GM19239 (cell line): Measurements from ENCODE around the gene SORBS2.

ENCODE experiments used
- DNase-seq: peaks from one replicate; pipeline ENCODE4 v3.0.0; 2011; ENCODE audit warnings: low spot score; ENCODE audit not compliant: insufficient read length
- FAIRE-seq: peaks from 2 replicates; lab custom pipeline; 2011; peaks lifted over from hg19 to GRCh38; lab: Jason Lieb, UNC

SORBS2 gene

GRCh38 chr4:185805262-185805802, 6.7 kb downstream of the SORBS2 start:
- FAIRE-seq (no peak), DNase-seq (no peak)

- DNase-seq: no peak
- FAIRE-seq: no peak
Observed at GRCh38 chr4:185803022-185803421, 9.0 kb downstream of the SORBS2 start.

- DNase-seq (no peak), FAIRE-seq (no peak)
Observed at GRCh38 chr4:185801471-185801870, 10.5 kb downstream of the SORBS2 start.

- FAIRE-seq: no peak
- no peak for DNase-seq
Observed at GRCh38 chr4:185800266-185800945, 11.6 kb downstream of the SORBS2 start.

GRCh38 chr4:185799442-185799841, 12.6 kb downstream of the SORBS2 start:
- FAIRE-seq: no peak
- DNase-seq: no peak

- FAIRE-seq (no peak), DNase-seq (no peak)
Observed at GRCh38 chr4:185797596-185798338, 14.2 kb downstream of the SORBS2 start.

GRCh38 chr4:185797018-185797417, 15.0 kb downstream of the SORBS2 start:
- FAIRE-seq (no peak), DNase-seq (no peak)

- no peak for DNase-seq
Observed at GRCh38 chr4:185796176-185796575, 15.8 kb downstream of the SORBS2 start.

GRCh38 chr4:185794637-185795036, 17.4 kb downstream of the SORBS2 start:
- no peak for DNase-seq
- no peak for FAIRE-seq

More at GRCh38 chr4:185796176-185796575, 15.8 kb downstream of the SORBS2 start:
- no peak for FAIRE-seq

GRCh38 chr4:185793716-185794115, 18.3 kb downstream of the SORBS2 start:
- no peak for FAIRE-seq
- DNase-seq: no peak

GRCh38 chr4:185793116-185793485, 18.9 kb downstream of the SORBS2 start:
- DNase-seq (no peak), FAIRE-seq (no peak)

- no peak for DNase-seq
- no peak for FAIRE-seq
Observed at GRCh38 chr4:185792384-185793115, 19.4 kb downstream of the SORBS2 start.

GRCh38 chr4:185787926-185788679, 23.9 kb downstream of the SORBS2 start:
- DNase-seq (no peak), FAIRE-seq (no peak)

- DNase-seq (no peak), FAIRE-seq (no peak)
Observed at GRCh38 chr4:185786422-185786821, 25.6 kb downstream of the SORBS2 start.

- no peak for FAIRE-seq
Observed at GRCh38 chr4:185783574-185783973, 28.4 kb downstream of the SORBS2 start.

GRCh38 chr4:185782523-185782922, 29.5 kb downstream of the SORBS2 start:
- DNase-seq (no peak), FAIRE-seq (no peak)

More at GRCh38 chr4:185783574-185783973, 28.4 kb downstream of the SORBS2 start:
- no peak for DNase-seq

GRCh38 chr4:185781555-185782215, 30.3 kb downstream of the SORBS2 start:
- DNase-seq (no peak), FAIRE-seq (no peak)

GRCh38 chr4:185780472-185780871, 31.5 kb downstream of the SORBS2 start:
- no peak for FAIRE-seq

GRCh38 chr4:185779517-185779916, 32.5 kb downstream of the SORBS2 start:
- no peak for DNase-seq
- no peak for FAIRE-seq

More at GRCh38 chr4:185780472-185780871, 31.5 kb downstream of the SORBS2 start:
- DNase-seq: no peak
